D721Med (cell line): ENCODE measurements around the gene CBX1.

Source experiments
- DNase-seq: peaks from one replicate; pipeline ENCODE4 v3.0.0; 2011; ENCODE audit warnings: low spot score; ENCODE audit not compliant: insufficient read length
- FAIRE-seq: peaks from 2 replicates; lab custom pipeline; 2011; peaks lifted over from hg19 to GRCh38; lab: Jason Lieb, UNC
- TF ChIP-seq, protein P1 (sequence below): IDR thresholded peaks from 2 replicates; pipeline ENCODE4 v1.5.1; 2012; ENCODE audit warnings: mild to moderate bottlenecking, control low read depth; ENCODE audit not compliant: insufficient read depth; ENCODE audit errors: missing control alignments

Gene CBX1

GRCh38 chr17:48101012-48101720 lies at the start of gene CBX1:
CBX1 (minus strand) TSS chr17:48101478; CDS start chr17:48077004, 24,474 bp downstream.
- DNase-seq (peak; percentile 61), FAIRE-seq (no peak)
- TF ChIP-seq, protein P1, sequence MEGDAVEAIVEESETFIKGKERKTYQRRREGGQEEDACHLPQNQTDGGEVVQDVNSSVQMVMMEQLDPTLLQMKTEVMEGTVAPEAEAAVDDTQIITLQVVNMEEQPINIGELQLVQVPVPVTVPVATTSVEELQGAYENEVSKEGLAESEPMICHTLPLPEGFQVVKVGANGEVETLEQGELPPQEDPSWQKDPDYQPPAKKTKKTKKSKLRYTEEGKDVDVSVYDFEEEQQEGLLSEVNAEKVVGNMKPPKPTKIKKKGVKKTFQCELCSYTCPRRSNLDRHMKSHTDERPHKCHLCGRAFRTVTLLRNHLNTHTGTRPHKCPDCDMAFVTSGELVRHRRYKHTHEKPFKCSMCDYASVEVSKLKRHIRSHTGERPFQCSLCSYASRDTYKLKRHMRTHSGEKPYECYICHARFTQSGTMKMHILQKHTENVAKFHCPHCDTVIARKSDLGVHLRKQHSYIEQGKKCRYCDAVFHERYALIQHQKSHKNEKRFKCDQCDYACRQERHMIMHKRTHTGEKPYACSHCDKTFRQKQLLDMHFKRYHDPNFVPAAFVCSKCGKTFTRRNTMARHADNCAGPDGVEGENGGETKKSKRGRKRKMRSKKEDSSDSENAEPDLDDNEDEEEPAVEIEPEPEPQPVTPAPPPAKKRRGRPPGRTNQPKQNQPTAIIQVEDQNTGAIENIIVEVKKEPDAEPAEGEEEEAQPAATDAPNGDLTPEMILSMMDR, result no peak

GRCh38 chr17:48150597-48151001 lies 49.3 kb upstream of the CBX1 start:
- FAIRE-seq (no peak), DNase-seq (no peak)
- TF ChIP-seq, protein P1, result no peak

DNA sequence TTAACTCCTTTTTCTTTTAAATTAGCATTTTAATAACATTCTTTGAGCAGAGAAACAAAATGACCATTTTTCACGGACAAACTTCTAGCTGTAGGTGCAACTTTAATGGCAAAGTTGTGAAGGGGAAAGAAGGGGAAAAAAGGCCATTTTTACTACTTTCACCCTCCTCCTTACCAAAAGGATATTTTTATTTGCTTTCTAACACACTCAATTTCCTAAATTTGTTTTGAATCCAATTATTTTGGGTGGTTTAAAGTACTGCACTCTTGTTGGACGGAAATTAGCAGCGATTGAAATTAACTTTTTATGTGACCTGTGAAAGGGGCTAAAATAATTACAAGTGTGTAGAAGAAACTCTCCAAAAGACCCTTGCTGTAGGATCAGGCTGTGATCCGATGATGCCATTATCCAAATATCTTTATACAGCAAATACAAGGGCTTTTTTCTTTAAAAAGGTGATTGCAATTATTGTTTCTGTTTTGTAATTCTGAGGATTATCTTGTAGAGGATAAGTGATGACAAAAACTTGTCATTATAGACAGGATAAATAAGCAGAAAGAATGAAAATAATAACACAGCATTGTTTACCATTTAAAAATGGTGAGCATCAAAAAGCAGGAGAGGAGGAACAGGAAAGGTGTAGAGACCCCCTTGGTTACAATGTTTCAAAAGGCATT lies 48.6 kb upstream of the CBX1 start:
- FAIRE-seq (no peak), DNase-seq (no peak)
- TF ChIP-seq, protein P1, result no peak

DNA sequence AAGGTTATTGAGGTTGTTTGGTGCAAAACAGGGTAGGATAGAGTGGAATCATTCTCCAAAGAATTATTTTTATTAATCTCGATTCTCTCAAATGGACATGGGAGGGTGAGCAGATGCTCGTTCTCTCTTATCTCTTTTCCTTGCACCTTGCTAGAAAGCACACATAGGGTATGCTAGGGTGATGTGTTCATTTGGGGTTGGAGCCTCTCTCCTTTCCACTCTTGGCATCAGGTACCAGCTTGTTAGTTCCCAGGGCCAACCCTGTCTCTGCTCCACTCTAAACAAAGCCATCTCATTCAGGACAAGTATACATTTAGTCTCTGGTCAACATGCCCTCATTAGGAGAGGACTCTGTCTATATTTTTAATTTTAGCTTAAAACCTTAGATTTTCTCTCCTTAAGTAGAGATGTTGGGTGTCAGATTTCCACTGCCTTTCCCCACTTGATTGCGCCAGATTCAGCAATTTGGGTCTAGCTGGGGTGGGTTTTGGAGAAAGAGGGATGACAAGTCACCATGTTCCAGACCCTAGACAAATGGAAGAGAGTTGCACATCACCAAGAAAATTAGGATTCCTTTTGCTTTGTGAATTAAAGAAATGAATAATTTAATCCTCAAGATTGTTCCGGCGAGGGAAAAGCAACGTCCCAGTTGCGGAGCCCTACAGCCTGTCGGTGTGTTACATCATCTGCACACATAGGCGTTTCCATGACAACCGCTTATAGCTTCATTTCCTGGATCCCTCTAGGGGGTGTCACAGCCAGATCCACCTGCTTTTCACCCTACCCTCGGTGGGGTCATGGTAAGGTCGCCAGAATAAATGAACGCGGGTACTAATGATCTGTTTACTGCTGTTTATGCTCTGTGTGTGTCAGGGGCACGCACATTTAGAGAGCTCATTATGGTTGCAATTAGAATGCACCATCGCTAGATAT lies 47.8 kb upstream of the CBX1 start:
- TF ChIP-seq, protein P1, result no peak
- FAIRE-seq (no peak), DNase-seq (no peak)

- TF ChIP-seq, protein P1, result no peak
- DNase-seq (no peak), FAIRE-seq (no peak)
Observed at GRCh38 chr17:48148029-48148770, 46.9 kb upstream of the CBX1 start.

GRCh38 chr17:48144976-48145798 lies 43.9 kb upstream of the CBX1 start:
- DNase-seq (no peak), FAIRE-seq (no peak)
- TF ChIP-seq, protein P1, result no peak
